Right lobe of liver (tissue), 6 donors: ENCODE data around the gene FGGY. TPM values are rescaled to one million over a fixed set of nuclear protein-coding genes. Genes with fewer than 3 reads are reported as not detected.

Experiments used
- ATAC-seq, 4 donors: fragments of 200-7000 bp; cut with Tn5 transposase; one replicate each; pipeline ENCODE4 v1.9.1; 2020; ENCODE audit warnings: mild to moderate bottlenecking in 4 of 4, moderate library complexity in 4 of 4
- DNase-seq, 3 donors: peaks; one replicate each; pipeline ENCODE4 v3.0.0-alpha.2; 2020
- H3K27ac ChIP-seq, 3 donors: fragments of 200-600 bp; one replicate each; pipeline ENCODE4 v1.8.0; 2022
- H3K27me3 ChIP-seq, 2 donors: fragments of 200-600 bp; one replicate each; pipeline ENCODE4 v1.8.0; 2022
- H3K36me3 ChIP-seq, 4 donors: fragments of 200-600 bp; sonication (generic) in 1 of 4; one replicate each; pipeline versions ENCODE4 v1.5.1 to v1.8.0; 2017 to 2022; ENCODE audit warnings: control low read depth in 1 of 4
- H3K4me1 ChIP-seq, 4 donors: fragments of 200-600 bp; sonication (generic) in 1 of 4; one replicate each; pipeline versions ENCODE4 v1.5.1 to v1.8.0; 2017 to 2022; ENCODE audit warnings: control low read depth in 1 of 4
- H3K4me3 ChIP-seq, 3 donors: fragments of 200-600 bp; one replicate each; pipeline ENCODE4 v1.8.0; 2022
- H3K9me3 ChIP-seq, 4 donors: fragments of 200-600 bp; sonication (generic) in 1 of 4; one replicate each; pipeline versions ENCODE4 v1.5.1 to v1.8.0; 2017 to 2022; ENCODE audit warnings: control low read depth in 1 of 4
- CTCF ChIP-seq, 4 donors: fragments of 200-600 bp in 3 of 4; fragments of 450-650 bp in 1 of 4; IDR thresholded peaks; one replicate each; pipeline versions ENCODE4 v1.5.1 to v1.8.0; 2016 to 2022; ENCODE audit warnings: antibody characterized with exemption in 4 of 4, mild to moderate bottlenecking in 2 of 4
- POLR2A ChIP-seq: fragments of 450-650 bp; IDR thresholded peaks from one replicate; pipeline ENCODE4 v1.6.1; 2017; ENCODE audit warnings: antibody characterized with exemption, mild to moderate bottlenecking
- WGBS: methylation state at CpG from one replicate; pipeline ENCODE4 v1.1.6; 2018; ENCODE audit warnings: low coverage, low lambda C conversion rate; ENCODE audit not compliant: insufficient coverage; ENCODE audit errors: missing lambda C conversion rate; 5-methylcytosine and 5-hydroxymethylcytosine counted together
- intact Hi-C, 2 donors: fragments of 100-400 bp; cut with DNase I; formaldehyde crosslinking; loops; one replicate each; pipeline versions ENCODE4 v1.11.2 to v1.14.1; 2022
- total RNA-seq, 6 experiments: library from RNA; depleted of rRNA in 2 of 6; stranded (reverse); fragments of >200 nt in 2 of 6; fragmentation: NEBNext Ultra II Directional in 3 of 6; extraction: Animal tissue kit (Norgen Biotek cat#: 25700) in 3 of 6; gene quantifications; one replicate each; pipeline versions ENCODE4 v1.1.0 to v1.2.4, GENCODE V29; 2016 to 2023
- donor health status: DM: no; HTN: yes; CAD: no.
- donor health status: DM: no; HTN: no; CAD: no.
- donor health status: DM: no; HTN: no; CAD: no.
- donor health status: DM: no; HTN: yes; CAD: no.
- donor health status: DM: no; HTN: yes; CAD: no.

FGGY gene
- total RNA-seq, 6 experiments from 2014 or later, result 45.5 to 84.2 (median 58.7) TPM

- intact Hi-C loops, result no loop called here
- Histone ChIP-seq H3K27me3 (no peaks in the 10 kb centered on the region), H3K27ac (peak overlapping the region; percentile 24 to 74 (median 72)), H3K36me3 (no peaks in the 10 kb centered on the region), H3K4me1 (peaks cover 0 to 65% (median 18%) of the 10 kb centered on the region in 4 donors), H3K4me3 (peak overlapping the region in 2 of 3 donors; percentile 33 to 38), H3K9me3 (no peaks in the 10 kb centered on the region)
- WGBS, result 14% methylated on average over 6 of the region's 6 CpGs
- TF ChIP-seq POLR2A, result no peak
- TF ChIP-seq CTCF (IDR thresholded peaks at IDR 0.05), result no peak
- ATAC-seq, result peak; percentile 27 to 54 (median 38)
- no peak for DNase-seq
Observed at GRCh38 chr1:59316497-59317128, 19.7 kb downstream of the FGGY start.

GRCh38 chr1:59317343-59317742, 20.4 kb downstream of the FGGY start:
- H3K27ac ChIP-seq, result peak overlapping the region; percentile 24 to 74 (median 72)
- peak; percentile 57 to 71 (median 70) for ATAC-seq
- TF ChIP-seq CTCF (IDR thresholded peaks at IDR 0.05) (no peak), POLR2A (no peak)
- H3K4me3 ChIP-seq, result peak overlapping the region in 1 of 3 donors; percentile 33
- intact Hi-C loops, result no loop called here
- DNase-seq, result peak in 1 of 3 donors; percentile 62
- peaks cover 0 to 61% (median 18%) of the 10 kb centered on the region in 4 donors for H3K4me1 ChIP-seq
- WGBS, result 24% methylated on average over 3 of the region's 3 CpGs
- H3K9me3 ChIP-seq, result no peaks in the 10 kb centered on the region
- no peaks in the 10 kb centered on the region for H3K36me3 ChIP-seq
- no peaks in the 10 kb centered on the region for H3K27me3 ChIP-seq

- Histone ChIP-seq H3K36me3 (no peaks in the 10 kb centered on the region), H3K27me3 (no peaks in the 10 kb centered on the region), H3K4me1 (peaks cover 0 to 61% (median 20%) of the 10 kb centered on the region in 4 donors), H3K27ac (peak overlapping the region in 2 of 3 donors; percentile 18 to 74), H3K4me3 (no peak overlapping the region), H3K9me3 (no peaks in the 10 kb centered on the region)
- TF ChIP-seq CTCF (IDR thresholded peaks at IDR 0.05) (no peak), POLR2A (no peak)
- intact Hi-C loops, result no loop called here
- 80% methylated on average over 2 of the region's 2 CpGs for WGBS
- DNase-seq (no peak), ATAC-seq (no peak)
Observed at GRCh38 chr1:59317780-59318179, 20.9 kb downstream of the FGGY start.

- Histone ChIP-seq H3K4me3 (no peak overlapping the region), H3K4me1 (peaks cover 0 to 65% (median 23%) of the 10 kb centered on the region in 4 donors), H3K36me3 (no peaks in the 10 kb centered on the region), H3K27ac (peak overlapping the region in 2 of 3 donors; percentile 18 to 74), H3K27me3 (no peaks in the 10 kb centered on the region), H3K9me3 (no peaks in the 10 kb centered on the region)
- WGBS, result 81% methylated on average over 6 of the region's 6 CpGs
- intact Hi-C loops, result no loop called here
- ATAC-seq, result no peak
- TF ChIP-seq CTCF (IDR thresholded peaks at IDR 0.05) (no peak), POLR2A (no peak)
- no peak for DNase-seq
Observed at GRCh38 chr1:59318271-59318860, 21.5 kb downstream of the FGGY start.
